Fibroblast of the aortic adventitia (primary cell): ENCODE data around the gene TDP2. TPM values are rescaled to one million over a fixed set of nuclear protein-coding genes. Genes with fewer than 3 reads are reported as not detected.
"Not testable (repeated sequence)": the region's sequence is repeated elsewhere in the genome, so short reads cannot be mapped to it uniquely, and the experiment has no call there.

Experiments used
- DNase-seq: peaks from one replicate; pipeline ENCODE4 v3.0.0-alpha.2; 2010; ENCODE audit warnings: low read depth
- H3K4me3 ChIP-seq: 2 replicates; pipeline ENCODE4 v1.5.1; 2011; ENCODE audit warnings: low read depth, mild to moderate bottlenecking, control low read depth, low read length, moderate library complexity
- CTCF ChIP-seq: IDR thresholded peaks from 2 replicates; pipeline ENCODE4 v1.5.1; 2011; ENCODE audit warnings: mild to moderate bottlenecking, low read length, control low read depth, inconsistent platforms; ENCODE audit not compliant: insufficient read depth
- total RNA-seq: library from RNA; depleted of rRNA; stranded (reverse); fragments of >200 nt; gene quantifications from 2 replicates; pipeline ENCODE4 v1.2.3, GENCODE V29; 2012; ENCODE audit warnings: low replicate concordance

TDP2 gene
- total RNA-seq, 1 donor: 29.5 TPM

GRCh38 chr6:24699521-24700359, 33.0 kb upstream of the TDP2 start:
- peak; percentile 28 for DNase-seq
- no peak for TF ChIP-seq CTCF
- no peak overlapping the region for H3K4me3 ChIP-seq

- no peak overlapping the region for H3K4me3 ChIP-seq
- TF ChIP-seq CTCF: no peak
- no peak for DNase-seq
These were observed 29.4 kb upstream of the TDP2 start for GRCh38 chr6:24696097-24696496.

- DNase-seq: peak; percentile 59
- H3K4me3 ChIP-seq: not testable (repeated sequence)
- peak; percentile 26 for TF ChIP-seq CTCF
These were observed 28.9 kb upstream of the TDP2 start for GRCh38 chr6:24695635-24696034.

GRCh38 chr6:24694198-24694597, 27.5 kb upstream of the TDP2 start:
- DNase-seq: no peak
- H3K4me3 ChIP-seq: no peak overlapping the region
- TF ChIP-seq CTCF: no peak

- no peak for DNase-seq
- H3K4me3 ChIP-seq: no peak overlapping the region
- no peak for TF ChIP-seq CTCF
These were observed 26.3 kb upstream of the TDP2 start for GRCh38 chr6:24692848-24693592.

GRCh38 chr6:24692415-24692814, 25.7 kb upstream of the TDP2 start:
- H3K4me3 ChIP-seq: no peak overlapping the region
- TF ChIP-seq CTCF: no peak
- no peak for DNase-seq
